Activated gamma-delta T cell treated with anti-CD3 and anti-CD28 coated beads, Interleukin-2, amount 50 U/mL, for 16 hours (primary cell): ENCODE data around the gene PYGL.
"Not testable (repeated sequence)": the region's sequence is repeated elsewhere in the genome, so short reads cannot be mapped to it uniquely, and the experiment has no call there.

ENCODE experiments used
- DNase-seq: peaks from one replicate; pipeline ENCODE4 v3.0.0-alpha.2; 2020; ENCODE audit warnings: low read depth

PYGL gene

GRCh38 chr14:50954811-50955372, 10.6 kb upstream of the PYGL start:
- DNase-seq: no peak

GRCh38 chr14:50953502-50953901, 9.2 kb upstream of the PYGL start:
- no peak for DNase-seq

- DNase-seq: no peak
Observed at GRCh38 chr14:50951032-50951431, 6.7 kb upstream of the PYGL start.

GRCh38 chr14:50948205-50948604, 3.9 kb upstream of the PYGL start:
- DNase-seq: no peak

GRCh38 chr14:50947446-50947845, 3.2 kb upstream of the PYGL start:
- DNase-seq: no peak

- no peak for DNase-seq
Observed at GRCh38 chr14:50946234-50946935, 2.1 kb upstream of the PYGL start.

GRCh38 chr14:50944647-50945413, 547 bp upstream of the PYGL start:
- no peak for DNase-seq

GRCh38 chr14:50943261-50943942, 881 bp downstream of the PYGL start:
- DNase-seq: no peak

GRCh38 chr14:50941638-50942037, 2.6 kb downstream of the PYGL start:
- DNase-seq: not testable (repeated sequence)

- DNase-seq: no peak
Observed at GRCh38 chr14:50941151-50941550, 3.1 kb downstream of the PYGL start.

GRCh38 chr14:50937800-50938199, 6.5 kb downstream of the PYGL start:
- DNase-seq: no peak

GRCh38 chr14:50937325-50937724, 7.0 kb downstream of the PYGL start:
- DNase-seq: no peak

- no peak for DNase-seq
Observed at GRCh38 chr14:50936882-50937281, 7.4 kb downstream of the PYGL start.

- no peak for DNase-seq
Observed at GRCh38 chr14:50936016-50936340, 8.3 kb downstream of the PYGL start.

- DNase-seq: no peak
Observed at GRCh38 chr14:50935126-50936015, 8.9 kb downstream of the PYGL start.

GRCh38 chr14:50932592-50933495, 11.4 kb downstream of the PYGL start:
- no peak for DNase-seq

GRCh38 chr14:50932156-50932555, 12.1 kb downstream of the PYGL start:
- DNase-seq: no peak

GRCh38 chr14:50931559-50931958, 12.7 kb downstream of the PYGL start:
- DNase-seq: no peak

- DNase-seq: no peak
Observed at GRCh38 chr14:50929506-50929905, 14.8 kb downstream of the PYGL start.

GRCh38 chr14:50928002-50928635, 16.2 kb downstream of the PYGL start:
- DNase-seq: no peak
